GM12873 (cell line): ENCODE measurements around the gene MCC.

Source experiments
- CTCF ChIP-seq: IDR thresholded peaks from 2 replicates; pipeline ENCODE4 v1.5.1; 2012; ENCODE audit warnings: low read depth, mild to moderate bottlenecking, moderate library complexity, low read length, control low read depth; ENCODE audit not compliant: insufficient read depth; ENCODE audit errors: missing control alignments

MCC gene

GRCh38 chr5:113295111-113295539, 193.1 kb downstream of the MCC start:
- no peak for TF ChIP-seq CTCF

DNA sequence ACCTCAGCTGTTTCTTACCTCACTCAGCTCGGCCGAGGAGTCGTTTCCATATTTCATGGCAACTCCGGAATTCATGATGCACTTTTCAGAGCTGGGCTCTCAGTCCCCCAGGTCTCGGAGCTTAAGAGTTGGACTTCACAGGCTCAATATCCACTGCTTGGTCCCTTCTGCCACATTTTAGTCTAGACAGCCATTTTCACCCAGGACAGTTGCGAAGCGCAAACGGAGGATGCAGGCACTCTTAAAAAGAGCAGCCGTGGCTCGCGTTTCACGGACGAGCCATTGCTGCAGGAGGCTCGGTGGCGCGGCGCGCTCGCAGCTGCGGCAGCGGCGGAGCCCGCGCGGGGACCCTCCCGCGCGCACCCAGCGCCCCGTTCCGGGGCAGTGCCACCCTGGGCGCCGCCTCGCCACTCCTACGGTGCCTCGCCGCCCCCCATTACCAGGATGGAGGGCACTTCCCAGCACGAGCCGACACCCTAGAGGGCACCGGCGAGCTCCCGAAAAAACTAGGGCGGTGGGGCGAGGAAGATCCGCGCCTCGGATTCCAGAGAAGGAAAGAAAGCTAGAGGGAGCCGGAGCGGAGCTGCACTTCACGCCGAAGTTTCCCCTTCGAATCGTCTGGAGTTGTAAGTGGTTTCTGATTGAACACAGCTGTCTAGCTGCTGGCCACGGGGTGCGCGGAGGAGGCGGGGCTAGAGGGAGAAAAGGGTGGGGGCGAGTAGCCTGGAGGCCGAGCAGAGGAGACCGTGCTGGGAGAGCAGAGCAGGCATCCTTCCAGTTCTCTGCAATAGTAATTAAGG, 193.7 kb downstream of the MCC start:
- TF ChIP-seq CTCF: no peak

DNA sequence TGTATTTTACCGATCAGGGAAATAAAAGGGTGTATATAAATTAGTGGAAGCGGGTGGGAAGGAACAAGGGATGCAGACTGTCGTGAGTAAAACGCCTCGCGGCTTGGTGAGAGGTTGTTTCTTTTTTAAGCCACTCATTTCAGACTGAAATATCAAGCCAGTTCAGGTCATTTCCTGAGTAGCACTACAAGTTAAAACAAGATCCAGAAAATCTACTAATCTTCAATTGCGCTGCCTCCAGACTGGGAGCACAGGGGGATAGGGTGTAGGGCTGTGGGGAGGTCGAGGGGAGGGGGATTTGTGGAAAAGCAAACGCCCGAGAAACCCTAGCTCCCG, 194.3 kb downstream of the MCC start:
- TF ChIP-seq CTCF: no peak

DNA sequence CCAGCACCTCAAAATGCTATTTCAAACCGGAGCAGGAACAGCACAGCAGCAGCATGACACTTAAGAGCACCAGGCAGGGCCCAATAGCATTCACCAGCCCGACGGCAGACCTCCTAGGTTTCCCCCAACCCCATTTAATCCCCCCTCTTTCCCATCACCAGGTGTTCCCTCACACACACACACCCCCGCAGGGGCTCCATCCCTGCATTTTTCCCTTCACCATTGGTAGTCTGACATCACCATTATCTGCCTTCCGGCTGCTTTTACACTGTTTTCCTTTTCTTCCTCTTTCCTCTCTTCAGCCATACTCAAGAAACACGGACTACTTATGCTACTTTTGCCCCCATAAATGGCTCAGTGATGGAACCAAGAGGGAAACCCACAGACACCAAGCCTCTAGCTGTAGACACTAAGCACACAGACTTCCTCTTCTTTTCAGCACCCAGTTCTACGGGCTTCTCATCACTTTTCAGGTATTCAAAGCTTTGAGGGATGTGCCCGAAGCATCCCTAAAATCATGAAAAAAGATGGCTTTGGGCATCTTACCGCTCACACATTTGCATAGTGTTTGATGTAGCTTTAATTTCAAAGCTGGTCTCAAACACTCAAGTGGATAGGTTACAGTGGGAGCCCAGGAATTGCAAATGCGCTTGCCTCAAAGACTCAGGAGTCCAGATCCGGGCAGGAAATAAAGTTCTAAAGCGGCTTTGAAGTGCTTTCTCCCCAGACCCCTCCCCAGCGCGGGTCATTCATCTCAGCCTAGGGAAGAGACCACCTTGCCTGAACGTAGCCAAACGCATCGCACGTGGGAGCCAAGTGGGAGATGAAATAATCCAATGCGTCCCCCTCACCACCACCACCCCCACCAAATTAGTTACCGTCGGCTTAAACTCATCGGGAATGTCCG, 194.9 kb downstream of the MCC start:
- TF ChIP-seq CTCF: no peak

DNA sequence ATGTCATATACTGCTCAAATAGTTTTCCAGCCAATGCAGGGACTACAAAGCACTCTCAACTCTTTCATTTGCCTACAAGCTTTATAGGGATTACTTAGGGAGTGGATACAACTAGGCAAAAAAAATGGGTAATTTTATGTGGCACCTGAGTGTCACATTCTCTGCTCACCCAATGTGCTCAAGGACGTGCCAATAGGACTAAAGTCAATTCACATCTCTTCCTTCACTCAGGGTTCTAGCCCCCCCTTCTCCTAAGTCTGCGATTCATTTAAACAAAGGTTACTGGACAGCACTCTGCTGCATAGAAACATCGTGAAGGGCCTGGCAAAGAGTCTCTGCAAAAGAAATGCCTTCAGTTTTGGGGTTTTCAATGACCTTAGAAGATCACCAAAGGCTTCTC, 195.8 kb downstream of the MCC start:
- TF ChIP-seq CTCF: no peak

GRCh38 chr5:113283558-113283957, 204.7 kb downstream of the MCC start:
- TF ChIP-seq CTCF: no peak

DNA sequence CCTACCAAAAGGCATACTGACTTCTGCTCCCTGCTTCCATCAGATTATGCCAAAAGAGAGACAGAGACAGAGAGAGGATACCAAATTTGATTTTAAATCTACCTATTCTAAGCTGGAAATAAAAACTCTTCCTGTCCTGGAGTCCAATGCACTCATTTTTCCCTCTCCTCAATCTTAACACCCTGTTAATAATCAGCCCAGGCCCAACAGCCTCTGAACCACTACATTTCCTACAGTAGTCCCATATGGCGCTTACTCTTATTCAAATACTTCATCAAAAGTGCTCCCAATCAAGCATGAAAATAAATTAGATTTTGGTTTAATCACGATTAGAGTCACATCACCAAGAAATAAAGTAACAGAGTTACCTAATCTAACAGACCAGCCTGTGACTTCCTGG, 205.8 kb downstream of the MCC start:
- no peak for TF ChIP-seq CTCF
